ENCODE results near the gene DBNDD1.
A peak's percentile ranks its signal among the peaks of the same experiment; 100 is the strongest.
"Not testable (repeated sequence)": the region's sequence is repeated elsewhere in the genome, so short reads cannot be mapped to it uniquely, and the experiment has no call there.

DBNDD1 gene

GRCh38 chr16:90018652-90019542 is at the start of gene DBNDD1:
Gene DBNDD1 (minus strand): TSS chr16:90019456. CDS start chr16:90019341, 115 bp downstream.
- no peak for DNase-seq

GRCh38 chr16:90061437-90061836 is 42.2 kb upstream of the DBNDD1 start:
- no peak for DNase-seq

- peak; percentile 47 for DNase-seq
These were observed 38.5 kb upstream of the DBNDD1 start for GRCh38 chr16:90057738-90058173.

- not testable (repeated sequence) for DNase-seq
These were observed 37.3 kb upstream of the DBNDD1 start for GRCh38 chr16:90056521-90056920.

GRCh38 chr16:90055371-90055770 is 36.1 kb upstream of the DBNDD1 start:
- DNase-seq = no peak

- DNase-seq = no peak
These were observed 35.3 kb upstream of the DBNDD1 start for GRCh38 chr16:90054554-90054953.

GRCh38 chr16:90053902-90054500 is 34.7 kb upstream of the DBNDD1 start:
- DNase-seq = no peak

GRCh38 chr16:90050969-90051368 is 31.7 kb upstream of the DBNDD1 start:
- DNase-seq = no peak

- no peak for DNase-seq
These were observed 29.6 kb upstream of the DBNDD1 start for GRCh38 chr16:90048737-90049330.

- no peak for DNase-seq
These were observed 29.1 kb upstream of the DBNDD1 start for GRCh38 chr16:90048347-90048722.

GRCh38 chr16:90047714-90048346 is 28.6 kb upstream of the DBNDD1 start:
- DNase-seq = no peak

GRCh38 chr16:90046971-90047713 is 27.9 kb upstream of the DBNDD1 start:
- DNase-seq = no peak

GRCh38 chr16:90046122-90046970 is 27.1 kb upstream of the DBNDD1 start:
- DNase-seq = no peak

GRCh38 chr16:90044111-90044551 is 24.9 kb upstream of the DBNDD1 start:
- no peak for DNase-seq

GRCh38 chr16:90043526-90043925 is 24.3 kb upstream of the DBNDD1 start:
- DNase-seq = no peak

GRCh38 chr16:90042946-90043514 is 23.8 kb upstream of the DBNDD1 start:
- DNase-seq = no peak

GRCh38 chr16:90041896-90042473 is 22.7 kb upstream of the DBNDD1 start:
- no peak for DNase-seq

- no peak for DNase-seq
These were observed 21.1 kb upstream of the DBNDD1 start for GRCh38 chr16:90040152-90041023.

- DNase-seq = no peak
These were observed 18.0 kb upstream of the DBNDD1 start for GRCh38 chr16:90037276-90037675.

- DNase-seq = no peak
These were observed 16.6 kb upstream of the DBNDD1 start for GRCh38 chr16:90035902-90036301.
